Thoracic aorta (tissue), 2 donors: ENCODE data around the gene PACSIN1. TPM values are rescaled to one million over a fixed set of nuclear protein-coding genes. Genes with fewer than 3 reads are reported as not detected.

ENCODE experiments used
- ATAC-seq: fragments of 150-250 bp; one replicate; pipeline ENCODE4 v1.8.0; 2017; ENCODE audit warnings: low read depth; ENCODE audit not compliant: insufficient number of reproducible peaks, low FRiP score
- DNase-seq: peaks from one replicate; pipeline ENCODE4 v3.0.0-alpha.2; 2020; ENCODE audit warnings: low spot score
- H3K27ac ChIP-seq, 2 donors: fragments of 200-600 bp; sonication (generic); 1 replicate in 1 of 2; 2 replicates in 1 of 2; pipeline ENCODE4 v1.5.1; 2016; ENCODE audit warnings: mild to moderate bottlenecking in 2 of 2, moderate library complexity in 2 of 2
- H3K27me3 ChIP-seq: fragments of 200-600 bp; sonication (generic); replicated peaks from 2 replicates; pipeline ENCODE4 v1.6.0; 2016; ENCODE audit warnings: mild to moderate bottlenecking; ENCODE audit not compliant: insufficient read depth
- H3K36me3 ChIP-seq: fragments of 200-600 bp; sonication (generic); one replicate; pipeline ENCODE4 v1.5.1; 2016
- H3K4me1 ChIP-seq, 2 donors: fragments of 200-600 bp; sonication (generic); 1 replicate in 1 of 2; 2 replicates in 1 of 2; pipeline versions ENCODE4 v1.5.1 to v1.6.0; 2016; ENCODE audit warnings: low read depth in 2 of 2, mild to moderate bottlenecking in 1 of 2; ENCODE audit not compliant: control insufficient read depth in 1 of 2
- H3K4me3 ChIP-seq: fragments of 200-600 bp; sonication (generic); 2 replicates; pipeline ENCODE4 v1.5.1; 2016; ENCODE audit warnings: mild to moderate bottlenecking
- H3K9me3 ChIP-seq: fragments of 200-600 bp; sonication (generic); 2 replicates; pipeline ENCODE4 v1.5.1; 2016
- total RNA-seq, 2 donors: library from RNA; depleted of rRNA; stranded (reverse); fragments of >200 nt; gene quantifications; one replicate each; pipeline versions ENCODE4 v1.1.0 to v1.2.3, GENCODE V29; 2016
- TF ChIP-seq, protein P1 (sequence below): fragments of 200-600 bp; sonication (generic); IDR thresholded peaks from one replicate; pipeline ENCODE4 v1.5.1; 2019; ENCODE audit warnings: antibody characterized with exemption

PACSIN1 gene
- total RNA-seq, 2 donors from 2014 or later = 0.14 TPM; not detected in 1

DNA sequence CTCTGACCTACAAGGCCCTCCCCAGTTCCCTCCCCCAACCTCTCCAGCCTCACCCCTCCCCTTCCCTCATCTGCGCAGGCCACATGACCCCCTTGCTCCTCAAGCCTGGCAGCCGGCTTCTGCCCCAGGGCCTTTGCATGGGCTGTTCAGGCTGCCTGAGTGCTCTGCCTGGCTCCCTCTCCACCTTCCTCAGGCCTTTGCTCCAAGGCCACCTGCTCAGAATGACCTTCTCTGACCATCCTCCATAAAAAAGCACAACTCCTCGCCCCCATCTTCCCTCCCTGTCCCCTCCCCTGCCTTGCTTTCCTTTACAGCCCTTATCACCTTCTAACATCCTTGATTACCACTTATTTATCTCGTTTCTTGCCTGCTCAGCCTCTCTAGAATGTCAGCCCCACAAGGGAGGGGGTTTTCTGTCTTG, 51.6 kb downstream of the PACSIN1 start:
- Histone ChIP-seq H3K27ac (no peak overlapping the region), H3K4me3 (no peak overlapping the region), H3K36me3 (no peaks in the 10 kb centered on the region), H3K4me1 (peaks cover 0 to 9% of the 10 kb centered on the region in 2 donors), H3K9me3 (no peaks in the 10 kb centered on the region), H3K27me3 (no peaks in the 10 kb centered on the region)
- ATAC-seq (no peak), DNase-seq (no peak)
- TF ChIP-seq, protein P1, sequence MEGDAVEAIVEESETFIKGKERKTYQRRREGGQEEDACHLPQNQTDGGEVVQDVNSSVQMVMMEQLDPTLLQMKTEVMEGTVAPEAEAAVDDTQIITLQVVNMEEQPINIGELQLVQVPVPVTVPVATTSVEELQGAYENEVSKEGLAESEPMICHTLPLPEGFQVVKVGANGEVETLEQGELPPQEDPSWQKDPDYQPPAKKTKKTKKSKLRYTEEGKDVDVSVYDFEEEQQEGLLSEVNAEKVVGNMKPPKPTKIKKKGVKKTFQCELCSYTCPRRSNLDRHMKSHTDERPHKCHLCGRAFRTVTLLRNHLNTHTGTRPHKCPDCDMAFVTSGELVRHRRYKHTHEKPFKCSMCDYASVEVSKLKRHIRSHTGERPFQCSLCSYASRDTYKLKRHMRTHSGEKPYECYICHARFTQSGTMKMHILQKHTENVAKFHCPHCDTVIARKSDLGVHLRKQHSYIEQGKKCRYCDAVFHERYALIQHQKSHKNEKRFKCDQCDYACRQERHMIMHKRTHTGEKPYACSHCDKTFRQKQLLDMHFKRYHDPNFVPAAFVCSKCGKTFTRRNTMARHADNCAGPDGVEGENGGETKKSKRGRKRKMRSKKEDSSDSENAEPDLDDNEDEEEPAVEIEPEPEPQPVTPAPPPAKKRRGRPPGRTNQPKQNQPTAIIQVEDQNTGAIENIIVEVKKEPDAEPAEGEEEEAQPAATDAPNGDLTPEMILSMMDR = no peak

DNA sequence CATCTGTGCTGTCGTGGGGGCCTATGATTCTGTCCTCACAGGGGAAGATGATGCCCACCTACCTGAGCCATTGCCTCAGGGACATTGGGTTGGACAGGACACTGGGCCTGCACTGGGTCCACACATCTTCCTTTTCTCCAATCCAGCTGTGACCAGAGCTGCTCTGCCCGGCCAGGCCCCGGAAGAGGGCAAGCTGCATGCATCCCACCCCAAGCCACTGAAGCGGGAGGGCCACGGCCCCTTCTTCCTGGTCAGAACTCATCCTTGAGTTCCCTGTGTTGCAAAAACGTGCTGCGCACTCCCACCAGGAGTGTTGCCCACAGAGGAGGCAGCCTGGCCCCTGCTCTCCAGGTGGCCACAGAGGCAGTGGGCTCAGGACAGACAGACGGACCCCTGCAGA, 52.1 kb downstream of the PACSIN1 start:
- TF ChIP-seq, protein P1 = no peak
- no peak for ATAC-seq
- peaks cover 0 to 9% of the 10 kb centered on the region in 2 donors for H3K4me1 ChIP-seq
- no peak overlapping the region for H3K4me3 ChIP-seq
- H3K27ac ChIP-seq = no peak overlapping the region
- DNase-seq = no peak
- no peaks in the 10 kb centered on the region for H3K27me3 ChIP-seq
- no peaks in the 10 kb centered on the region for H3K9me3 ChIP-seq
- H3K36me3 ChIP-seq = no peaks in the 10 kb centered on the region

DNA sequence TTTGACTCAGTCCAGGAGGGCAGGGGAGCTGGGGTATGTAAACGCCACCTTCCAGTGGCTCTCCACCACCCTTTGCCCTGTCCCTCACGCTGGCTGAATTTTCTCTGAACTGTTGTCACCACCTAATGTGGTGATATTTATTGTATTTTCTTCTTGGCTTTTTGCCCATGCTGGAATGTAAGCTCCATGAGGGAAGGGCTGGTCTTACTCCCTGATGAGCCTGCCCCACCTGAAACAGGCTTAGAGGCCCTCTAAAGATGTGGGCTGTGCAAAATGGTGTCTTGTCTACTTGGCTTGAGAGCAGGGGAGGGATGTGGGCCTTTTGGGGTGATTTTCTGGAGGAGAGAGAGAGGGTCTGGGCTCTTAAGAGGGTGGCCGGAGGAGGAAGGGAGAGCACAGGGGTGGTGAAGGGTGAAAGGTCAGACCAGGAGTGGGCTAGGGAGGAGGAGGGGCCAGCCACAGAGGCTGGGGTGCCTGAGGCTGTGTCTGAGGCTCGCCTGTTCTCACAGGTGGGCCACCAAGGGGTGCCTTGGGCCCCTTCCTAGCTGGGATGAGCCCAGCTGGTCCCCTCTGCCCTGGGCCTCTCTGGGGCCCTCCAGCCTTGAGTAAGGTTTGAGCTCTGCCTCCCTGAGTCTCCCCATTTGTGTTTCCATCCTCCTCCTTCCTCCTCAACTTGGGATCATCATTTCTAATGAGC, 52.9 kb downstream of the PACSIN1 start:
- peaks cover 0 to 9% of the 10 kb centered on the region in 2 donors for H3K4me1 ChIP-seq
- DNase-seq (no peak), ATAC-seq (no peak)
- H3K4me3 ChIP-seq = no peak overlapping the region
- H3K9me3 ChIP-seq = no peaks in the 10 kb centered on the region
- no peaks in the 10 kb centered on the region for H3K27me3 ChIP-seq
- H3K36me3 ChIP-seq = no peaks in the 10 kb centered on the region
- no peak overlapping the region for H3K27ac ChIP-seq
- TF ChIP-seq, protein P1 = no peak

GRCh38 chr6:34519971-34520644, 54.2 kb downstream of the PACSIN1 start:
- H3K4me3 ChIP-seq = no peak overlapping the region
- DNase-seq = no peak
- H3K9me3 ChIP-seq = no peaks in the 10 kb centered on the region
- H3K27ac ChIP-seq = no peak overlapping the region
- no peaks in the 10 kb centered on the region for H3K36me3 ChIP-seq
- peaks cover 0 to 2% of the 10 kb centered on the region in 2 donors for H3K4me1 ChIP-seq
- no peak for ATAC-seq
- no peaks in the 10 kb centered on the region for H3K27me3 ChIP-seq
- TF ChIP-seq, protein P1 = no peak

DNA sequence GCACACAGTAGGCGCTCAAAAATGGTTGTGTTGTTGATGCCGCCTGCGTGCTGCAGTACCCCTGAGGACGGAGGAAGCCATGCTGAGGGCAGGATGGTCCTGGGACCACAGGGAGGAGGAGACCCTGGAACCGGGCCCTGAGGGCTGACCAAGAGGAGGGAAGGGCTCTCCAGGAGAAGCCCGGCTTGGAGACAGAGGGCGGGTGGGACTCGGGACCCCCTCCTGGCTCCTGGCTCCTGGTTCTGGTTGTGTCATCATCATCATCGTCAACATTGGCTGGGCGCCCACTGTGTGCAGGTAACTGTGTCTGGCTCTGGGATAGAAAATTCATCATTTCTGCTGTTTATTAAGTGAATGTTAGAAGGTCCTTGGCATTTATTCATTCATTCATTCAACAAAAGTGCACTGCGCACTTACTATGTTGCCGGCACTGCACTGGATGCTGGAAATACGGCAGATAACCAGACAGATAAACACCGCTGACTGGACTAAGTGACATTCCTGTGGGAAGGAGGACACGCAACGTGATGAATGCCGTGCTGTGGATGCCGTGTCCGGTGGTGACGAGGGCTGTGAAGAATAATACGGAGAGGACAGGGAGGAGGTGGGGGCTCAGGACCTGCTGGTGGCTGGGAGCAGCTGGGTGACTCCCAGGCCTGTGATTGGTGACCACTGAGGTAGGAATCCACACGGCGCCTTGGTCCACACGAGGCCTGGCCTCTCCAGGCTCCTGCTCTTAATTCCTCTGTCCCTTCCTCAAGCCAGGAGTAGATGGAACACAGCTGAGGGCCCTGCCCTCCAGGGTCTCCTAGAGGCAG, 55.0 kb downstream of the PACSIN1 start:
- no peaks in the 10 kb centered on the region for H3K27me3 ChIP-seq
- peaks cover 0 to under 1% of the 10 kb centered on the region in 2 donors for H3K4me1 ChIP-seq
- no peaks in the 10 kb centered on the region for H3K36me3 ChIP-seq
- DNase-seq = no peak
- no peak for ATAC-seq
- H3K4me3 ChIP-seq = no peak overlapping the region
- TF ChIP-seq, protein P1 = no peak
- no peak overlapping the region for H3K27ac ChIP-seq
- no peaks in the 10 kb centered on the region for H3K9me3 ChIP-seq
